GM23248 (cell line): Measurements from ENCODE around the gene FCHO1. TPM values are rescaled to one million over a fixed set of nuclear protein-coding genes. Genes with fewer than 3 reads are reported as not detected.

Experiments
- DNase-seq: peaks from one replicate; pipeline ENCODE4 v3.0.0-alpha.2; 2015
- H2AFZ ChIP-seq: fragments of 200-600 bp; sonication (generic); 2 replicates; pipeline ENCODE4 v1.6.1; 2016; ENCODE audit warnings: antibody characterized with exemption
- H3F3A ChIP-seq: fragments of 200-600 bp; sonication (generic); 2 replicates; pipeline ENCODE4 v1.6.1; 2016; ENCODE audit warnings: mild to moderate bottlenecking, antibody characterized with exemption, mixed run types; ENCODE audit not compliant: insufficient read depth
- H3K27ac ChIP-seq: fragments of 200-600 bp; sonication (generic); 2 replicates; pipeline ENCODE4 v1.5.1; 2016; ENCODE audit warnings: mild to moderate bottlenecking
- H3K27me3 ChIP-seq: fragments of 200-600 bp; sonication (generic); replicated peaks from 2 replicates; pipeline ENCODE4 v1.6.1; 2016; ENCODE audit warnings: mild to moderate bottlenecking; ENCODE audit not compliant: insufficient read depth
- H3K36me3 ChIP-seq: fragments of 200-600 bp; sonication (generic); 2 replicates; pipeline ENCODE4 v1.6.1; 2016; ENCODE audit warnings: low read depth, mild to moderate bottlenecking
- H3K4me1 ChIP-seq: fragments of 200-600 bp; sonication (generic); 2 replicates; pipeline ENCODE4 v1.6.1; 2016; ENCODE audit warnings: mild to moderate bottlenecking; ENCODE audit not compliant: insufficient read depth
- H3K4me2 ChIP-seq: fragments of 200-600 bp; sonication (generic); one replicate; pipeline ENCODE4 v1.6.1; 2016; ENCODE audit warnings: mild to moderate bottlenecking; ENCODE audit not compliant: unreplicated experiment
- H3K4me3 ChIP-seq: fragments of 200-600 bp; sonication (generic); 2 replicates; pipeline ENCODE4 v1.5.1; 2016; ENCODE audit warnings: mild to moderate bottlenecking
- H3K79me2 ChIP-seq: fragments of 200-600 bp; sonication (generic); 2 replicates; pipeline ENCODE4 v1.6.1; 2016; ENCODE audit warnings: mild to moderate bottlenecking; ENCODE audit not compliant: insufficient read depth
- H3K9ac ChIP-seq: fragments of 200-600 bp; sonication (generic); 2 replicates; pipeline ENCODE4 v1.6.1; 2016; ENCODE audit warnings: mild to moderate bottlenecking
- H3K9me2 ChIP-seq: fragments of 200-600 bp; sonication (generic); 2 replicates; pipeline ENCODE4 v1.6.1; 2016; ENCODE audit warnings: mixed run types, mild to moderate bottlenecking, moderate library complexity; ENCODE audit not compliant: insufficient read depth
- H3K9me3 ChIP-seq: fragments of 200-600 bp; sonication (generic); one replicate; pipeline ENCODE4 v1.6.1; 2017; ENCODE audit warnings: low read depth
- H4K20me1 ChIP-seq: fragments of 200-600 bp; sonication (generic); 2 replicates; pipeline ENCODE4 v1.6.0; 2016; ENCODE audit not compliant: insufficient read depth
- EZH2 ChIP-seq: fragments of 200-600 bp; sonication (generic); IDR thresholded peaks from 2 replicates; pipeline ENCODE4 v1.6.1; 2018; ENCODE audit warnings: antibody characterized with exemption, mild to moderate bottlenecking; ENCODE audit not compliant: insufficient read depth, poor library complexity, severe bottlenecking
- EZH2phosphoT487 ChIP-seq: fragments of 200-600 bp; sonication (generic); IDR thresholded peaks from 2 replicates; pipeline ENCODE4 v1.6.1; 2018; ENCODE audit warnings: antibody characterized with exemption, moderate library complexity, mild to moderate bottlenecking, low read depth; ENCODE audit not compliant: insufficient read depth
- WGBS, 2 experiments: methylation state at CpG; one replicate each; pipeline ENCODE4 v1.1.6; 2015 to 2017; ENCODE audit warnings: low lambda C conversion rate in 2 of 2, low coverage in 1 of 2; ENCODE audit errors: missing lambda C conversion rate in 2 of 2; 5-methylcytosine and 5-hydroxymethylcytosine counted together
- in situ Hi-C: fragments of 300-500 bp; cut with MboI; formaldehyde crosslinking; loops from 2 replicates; pipeline ENCODE4 v1.15.0; 2020
- polyA plus RNA-seq: library from polyadenylated mRNA; unstranded; fragments of >200 nt; fragmentation: Nextera tagmentation; extraction: Ambion mirVana; gene quantifications from 2 replicates; pipeline ENCODE4 v1.2.1, GENCODE V29; 2016
- total RNA-seq: library from RNA; depleted of rRNA; stranded (reverse); fragments of >200 nt; shearing (Covaris generic); gene quantifications from 2 replicates; pipeline ENCODE4 v1.2.3, GENCODE V29; 2014

Gene FCHO1
- total and polyA plus RNA-seq, 2 experiments from 2014 or later = 0.43 to 1.1 TPM

DNA sequence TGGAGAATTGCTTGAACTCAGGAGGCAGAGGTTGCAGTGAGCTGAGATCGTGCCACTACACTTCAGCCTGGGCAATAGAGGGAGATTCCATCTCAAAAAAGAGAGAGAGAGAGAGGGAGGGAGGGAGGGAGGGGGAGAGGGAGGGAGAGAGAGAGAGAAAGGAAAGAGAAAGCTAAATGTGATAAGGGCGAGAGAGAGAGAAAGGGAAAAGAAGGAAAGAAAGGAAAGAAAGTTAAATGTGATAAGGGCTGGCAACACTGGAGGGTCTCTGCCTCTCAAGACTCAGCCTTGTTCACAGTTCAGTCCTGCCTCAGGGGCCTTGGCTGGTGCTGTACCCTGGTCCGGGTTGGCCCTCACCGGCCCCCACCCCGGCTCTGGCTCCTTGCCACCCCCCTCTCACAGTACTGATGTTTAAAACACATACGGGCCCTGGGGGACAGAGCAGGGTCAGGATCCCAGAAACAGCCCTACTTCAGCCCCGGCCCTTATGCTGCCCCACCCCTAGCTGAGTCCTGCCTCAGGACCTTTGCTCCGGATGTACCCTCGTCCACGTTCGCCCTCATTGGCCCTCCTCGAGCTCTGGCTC, 28.5 kb upstream of the FCHO1 start:
- Histone ChIP-seq H3K4me2 (no peak overlapping the region), H3K9ac (peak overlapping the region; percentile 87), H3K4me3 (no peak overlapping the region), H3K36me3 (no peaks in the 10 kb centered on the region; the same call in 1 of the 2 replicates), H2AFZ (no peak overlapping the region), H3K27ac (peak overlapping the region; percentile 84), H4K20me1 (no peaks in the 10 kb centered on the region), H3K4me1 (peaks cover 24% of the 10 kb centered on the region), H3K9me2 (no peaks in the 10 kb centered on the region), H3F3A (peaks cover 14% of the 10 kb centered on the region), H3K9me3 (no peaks in the 10 kb centered on the region), H3K27me3 (no peaks in the 10 kb centered on the region), H3K79me2 (peaks cover 79% of the 10 kb centered on the region)
- DNase-seq = no peak
- in situ Hi-C loops = no loop called here
- no peak for TF ChIP-seq EZH2
- TF ChIP-seq EZH2phosphoT487 = no peak
- 83 to 89% methylated on average over 10 to 12 of the region's 12 CpGs for WGBS, 2 experiments

DNA sequence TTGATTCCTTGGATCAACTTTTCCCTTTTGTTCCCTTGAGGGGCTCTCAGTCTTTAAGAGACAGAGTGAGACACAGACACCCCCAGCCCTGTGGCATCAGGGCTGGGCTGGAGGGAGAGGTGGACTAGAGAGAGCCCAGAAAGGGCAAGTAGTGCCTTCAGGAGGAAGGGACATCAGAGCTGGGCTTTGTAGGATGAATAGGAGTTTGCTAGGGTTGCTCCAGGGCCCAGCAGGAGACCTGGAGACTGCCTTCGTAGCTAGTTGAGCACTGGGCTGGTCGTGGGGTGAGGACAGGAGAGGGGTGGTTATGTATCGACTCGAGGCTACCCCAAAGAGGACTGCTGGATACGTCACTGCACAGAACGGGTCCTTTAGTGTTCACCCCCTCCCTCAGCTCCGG, 26.6 kb upstream of the FCHO1 start:
- Histone ChIP-seq H3K4me3 (no peak overlapping the region), H4K20me1 (no peaks in the 10 kb centered on the region), H3F3A (peaks cover 12% of the 10 kb centered on the region), H3K4me2 (no peak overlapping the region), H3K4me1 (peaks cover 23% of the 10 kb centered on the region), H3K9me2 (no peaks in the 10 kb centered on the region), H3K27me3 (no peaks in the 10 kb centered on the region), H3K27ac (no peak overlapping the region), H3K36me3 (no peaks in the 10 kb centered on the region; the same call in 1 of the 2 replicates), H2AFZ (no peak overlapping the region), H3K9ac (no peak overlapping the region), H3K79me2 (peaks cover 92% of the 10 kb centered on the region), H3K9me3 (no peaks in the 10 kb centered on the region)
- in situ Hi-C loops = no loop called here
- no peak for DNase-seq
- 93% methylated on average over 7 of the region's 7 CpGs for WGBS, 2 experiments
- TF ChIP-seq EZH2 = no peak
- no peak for TF ChIP-seq EZH2phosphoT487

GRCh38 chr19:17725422-17726078, 25.7 kb upstream of the FCHO1 start:
- no peaks in the 10 kb centered on the region for H3K27me3 ChIP-seq
- no peaks in the 10 kb centered on the region; the same call in 1 of the 2 replicates for H4K20me1 ChIP-seq
- DNase-seq = no peak
- H3K4me2 ChIP-seq = no peak overlapping the region
- H2AFZ ChIP-seq = no peak overlapping the region
- in situ Hi-C loops = no loop called here
- peaks cover under 1% of the 10 kb centered on the region; the same call in 1 of the 2 replicates for H3K36me3 ChIP-seq
- no peak for TF ChIP-seq EZH2
- H3K9me3 ChIP-seq = no peaks in the 10 kb centered on the region
- H3K9me2 ChIP-seq = no peaks in the 10 kb centered on the region
- no peak overlapping the region for H3K9ac ChIP-seq
- WGBS, 2 experiments = 89 to 91% methylated on average over 15 to 21 of the region's 21 CpGs
- H3F3A ChIP-seq = peaks cover 9% of the 10 kb centered on the region
- peaks cover 20% of the 10 kb centered on the region for H3K4me1 ChIP-seq
- H3K79me2 ChIP-seq = peaks cover 92% of the 10 kb centered on the region
- H3K27ac ChIP-seq = no peak overlapping the region
- H3K4me3 ChIP-seq = no peak overlapping the region

- peaks cover 13% of the 10 kb centered on the region for H3K4me1 ChIP-seq
- no peak overlapping the region for H3K9ac ChIP-seq
- H2AFZ ChIP-seq = no peak overlapping the region
- H3K4me3 ChIP-seq = no peak overlapping the region
- peaks cover 92% of the 10 kb centered on the region for H3K79me2 ChIP-seq
- DNase-seq = no peak
- no peaks in the 10 kb centered on the region; the same call in 1 of the 2 replicates for H4K20me1 ChIP-seq
- H3F3A ChIP-seq = peaks cover 4% of the 10 kb centered on the region
- no peak overlapping the region for H3K27ac ChIP-seq
- in situ Hi-C loops = no loop called here
- H3K9me2 ChIP-seq = no peaks in the 10 kb centered on the region
- H3K9me3 ChIP-seq = no peaks in the 10 kb centered on the region
- TF ChIP-seq EZH2 (no peak), EZH2phosphoT487 (no peak)
- no peak overlapping the region for H3K4me2 ChIP-seq
- WGBS, 2 experiments = 97 to 99% methylated on average over 40 to 59 of the region's 59 CpGs
- peaks cover 8% of the 10 kb centered on the region; the same call in 1 of the 2 replicates for H3K36me3 ChIP-seq
- no peaks in the 10 kb centered on the region for H3K27me3 ChIP-seq
Observed at GRCh38 chr19:17726136-17726741, 25.0 kb upstream of the FCHO1 start.
